ENCODE results near the gene DNLZ.

The DNLZ gene

GRCh38 chr9:136309806-136310220, 53.7 kb downstream of the DNLZ start:
- H3K27ac ChIP-seq, result no peak overlapping the region
- DNase-seq (ENCODE audit: low read depth, low spot score), result no peak

All from epithelial cell of prostate (primary cell).